Neuron (in vitro differentiated cells): Measurements from ENCODE around the gene GPC5.

Experiments
- H2AFZ ChIP-seq: one replicate; pipeline ENCODE4 v1.6.1; 2013; ENCODE audit warnings: low read depth, mild to moderate bottlenecking, inconsistent platforms, low read length, moderate library complexity
- H3K27me3 ChIP-seq: one replicate; pipeline ENCODE4 v1.6.1; 2013; ENCODE audit warnings: low read length; ENCODE audit not compliant: insufficient read depth
- H3K36me3 ChIP-seq: one replicate; pipeline ENCODE4 v1.6.1; 2013; ENCODE audit warnings: low read length; ENCODE audit not compliant: insufficient read depth
- H3K4me1 ChIP-seq: one replicate; pipeline ENCODE4 v1.6.1; 2013; ENCODE audit warnings: low read length; ENCODE audit not compliant: insufficient read depth
- H3K4me3 ChIP-seq: 2 replicates; pipeline ENCODE4 v1.5.1; 2013; ENCODE audit warnings: mild to moderate bottlenecking, low read length, moderate library complexity
- H3K9me3 ChIP-seq: one replicate; pipeline ENCODE4 v1.6.1; 2013; ENCODE audit warnings: low read length

The GPC5 gene

GRCh38 chr13:91714855-91715254, 316.4 kb downstream of the GPC5 start:
- H3K9me3 ChIP-seq, result no peaks in the 10 kb centered on the region
- H3K4me3 ChIP-seq, result no peak overlapping the region
- H3K36me3 ChIP-seq, result no peaks in the 10 kb centered on the region
- peaks cover 3% of the 10 kb centered on the region for H3K4me1 ChIP-seq
- H3K27me3 ChIP-seq, result no peaks in the 10 kb centered on the region
- no peak overlapping the region for H2AFZ ChIP-seq

GRCh38 chr13:91716436-91717065, 318.1 kb downstream of the GPC5 start:
- Histone ChIP-seq H3K27me3 (no peaks in the 10 kb centered on the region), H3K4me1 (peaks cover 3% of the 10 kb centered on the region), H3K4me3 (no peak overlapping the region), H3K9me3 (no peaks in the 10 kb centered on the region), H3K36me3 (no peaks in the 10 kb centered on the region), H2AFZ (no peak overlapping the region)

- no peak overlapping the region for H3K4me3 ChIP-seq
- H3K27me3 ChIP-seq, result no peaks in the 10 kb centered on the region
- H2AFZ ChIP-seq, result no peak overlapping the region
- peaks cover 3% of the 10 kb centered on the region for H3K4me1 ChIP-seq
- H3K9me3 ChIP-seq, result no peaks in the 10 kb centered on the region
- no peaks in the 10 kb centered on the region for H3K36me3 ChIP-seq
Observed at GRCh38 chr13:91719033-91719432, 320.6 kb downstream of the GPC5 start.

- Histone ChIP-seq H2AFZ (no peak overlapping the region), H3K4me1 (no peaks in the 10 kb centered on the region), H3K4me3 (no peak overlapping the region), H3K9me3 (no peaks in the 10 kb centered on the region), H3K27me3 (no peaks in the 10 kb centered on the region), H3K36me3 (no peaks in the 10 kb centered on the region)
Observed at GRCh38 chr13:91721413-91721812, 323.0 kb downstream of the GPC5 start.

- Histone ChIP-seq H3K4me3 (no peak overlapping the region), H3K36me3 (no peaks in the 10 kb centered on the region), H3K27me3 (no peaks in the 10 kb centered on the region), H2AFZ (no peak overlapping the region), H3K4me1 (no peaks in the 10 kb centered on the region), H3K9me3 (no peaks in the 10 kb centered on the region)
Observed at GRCh38 chr13:91722267-91722884, 324.0 kb downstream of the GPC5 start.

- Histone ChIP-seq H3K4me1 (no peaks in the 10 kb centered on the region), H3K27me3 (no peaks in the 10 kb centered on the region), H3K9me3 (no peaks in the 10 kb centered on the region), H3K4me3 (no peak overlapping the region), H2AFZ (no peak overlapping the region), H3K36me3 (no peaks in the 10 kb centered on the region)
Observed at GRCh38 chr13:91724591-91724990, 326.2 kb downstream of the GPC5 start.

- H3K4me3 ChIP-seq, result no peak overlapping the region
Observed at GRCh38 chr13:91725646-91726045, 327.2 kb downstream of the GPC5 start.

GRCh38 chr13:91726671-91727070, 328.2 kb downstream of the GPC5 start:
- Histone ChIP-seq H3K4me1 (no peaks in the 10 kb centered on the region), H3K9me3 (no peaks in the 10 kb centered on the region), H3K4me3 (no peak overlapping the region), H3K27me3 (no peaks in the 10 kb centered on the region), H2AFZ (no peak overlapping the region), H3K36me3 (no peaks in the 10 kb centered on the region)

More at GRCh38 chr13:91725646-91726045, 327.2 kb downstream of the GPC5 start:
- no peaks in the 10 kb centered on the region for H3K27me3 ChIP-seq
- no peaks in the 10 kb centered on the region for H3K36me3 ChIP-seq
- no peaks in the 10 kb centered on the region for H3K4me1 ChIP-seq
- H2AFZ ChIP-seq, result no peak overlapping the region
- no peaks in the 10 kb centered on the region for H3K9me3 ChIP-seq

- no peaks in the 10 kb centered on the region for H3K4me1 ChIP-seq
- no peaks in the 10 kb centered on the region for H3K9me3 ChIP-seq
- H3K36me3 ChIP-seq, result no peaks in the 10 kb centered on the region
- H3K27me3 ChIP-seq, result no peaks in the 10 kb centered on the region
- H2AFZ ChIP-seq, result no peak overlapping the region
- H3K4me3 ChIP-seq, result no peak overlapping the region
Observed at GRCh38 chr13:91729859-91730258, 331.4 kb downstream of the GPC5 start.

GRCh38 chr13:91739751-91740150, 341.3 kb downstream of the GPC5 start:
- Histone ChIP-seq H3K4me3 (no peak overlapping the region), H2AFZ (no peak overlapping the region), H3K4me1 (no peaks in the 10 kb centered on the region), H3K9me3 (no peaks in the 10 kb centered on the region), H3K27me3 (no peaks in the 10 kb centered on the region), H3K36me3 (no peaks in the 10 kb centered on the region)

GRCh38 chr13:91740756-91741155, 342.3 kb downstream of the GPC5 start:
- H3K27me3 ChIP-seq, result no peaks in the 10 kb centered on the region
- no peaks in the 10 kb centered on the region for H3K36me3 ChIP-seq
- no peak overlapping the region for H3K4me3 ChIP-seq
- H3K4me1 ChIP-seq, result no peaks in the 10 kb centered on the region
- H3K9me3 ChIP-seq, result no peaks in the 10 kb centered on the region
- H2AFZ ChIP-seq, result no peak overlapping the region

- Histone ChIP-seq H3K9me3 (no peaks in the 10 kb centered on the region), H3K36me3 (no peaks in the 10 kb centered on the region), H3K4me1 (no peaks in the 10 kb centered on the region), H2AFZ (no peak overlapping the region), H3K27me3 (no peaks in the 10 kb centered on the region), H3K4me3 (no peak overlapping the region)
Observed at GRCh38 chr13:91741925-91742324, 343.5 kb downstream of the GPC5 start.

GRCh38 chr13:91744284-91744683, 345.9 kb downstream of the GPC5 start:
- H3K4me3 ChIP-seq, result no peak overlapping the region
- H2AFZ ChIP-seq, result no peak overlapping the region
- no peaks in the 10 kb centered on the region for H3K9me3 ChIP-seq
- H3K27me3 ChIP-seq, result no peaks in the 10 kb centered on the region
- peaks cover 2% of the 10 kb centered on the region for H3K4me1 ChIP-seq
- no peaks in the 10 kb centered on the region for H3K36me3 ChIP-seq

- Histone ChIP-seq H3K36me3 (no peaks in the 10 kb centered on the region), H3K4me3 (no peak overlapping the region)
Observed at GRCh38 chr13:91745967-91746366, 347.5 kb downstream of the GPC5 start.

More at GRCh38 chr13:91745967-91746366, 347.5 kb downstream of the GPC5 start:
- Histone ChIP-seq H2AFZ (no peak overlapping the region), H3K27me3 (no peaks in the 10 kb centered on the region), H3K4me1 (peaks cover 2% of the 10 kb centered on the region), H3K9me3 (no peaks in the 10 kb centered on the region)
